HG03045 (cell line): ENCODE measurements around the gene RPS6KA4.

Experiments used
- ATAC-seq: cut with Tn5 transposase; IDR thresholded peaks from one replicate; pipeline ENCODE4 v1.9.1; 2021; ENCODE audit warnings: mild to moderate bottlenecking, moderate library complexity; ENCODE audit not compliant: unreplicated experiment

The RPS6KA4 gene

GRCh38 chr11:64364435-64364834 is 5.5 kb downstream of the RPS6KA4 start:
- no peak for ATAC-seq

GRCh38 chr11:64364911-64365310 is 5.9 kb downstream of the RPS6KA4 start:
- no peak for ATAC-seq

GRCh38 chr11:64366751-64367150 is 7.8 kb downstream of the RPS6KA4 start:
- no peak for ATAC-seq

- ATAC-seq = no peak
Observed at GRCh38 chr11:64367931-64368672, 9.1 kb downstream of the RPS6KA4 start.

GRCh38 chr11:64368673-64369074 is 9.7 kb downstream of the RPS6KA4 start:
- no peak for ATAC-seq

- ATAC-seq = no peak
Observed at GRCh38 chr11:64369440-64370421, 10.8 kb downstream of the RPS6KA4 start.

GRCh38 chr11:64371201-64371600 is 12.2 kb downstream of the RPS6KA4 start:
- ATAC-seq = no peak

GRCh38 chr11:64372021-64372420 is 13.1 kb downstream of the RPS6KA4 start:
- ATAC-seq = no peak

GRCh38 chr11:64372802-64373597 is 14.0 kb downstream of the RPS6KA4 start:
- ATAC-seq = no peak

- no peak for ATAC-seq
Observed at GRCh38 chr11:64373598-64373974, 14.6 kb downstream of the RPS6KA4 start.

GRCh38 chr11:64376071-64376470 is 17.1 kb downstream of the RPS6KA4 start:
- ATAC-seq = no peak

GRCh38 chr11:64378335-64378880 is 19.4 kb downstream of the RPS6KA4 start:
- no peak for ATAC-seq

GRCh38 chr11:64379160-64379559 is 20.2 kb downstream of the RPS6KA4 start:
- no peak for ATAC-seq

- no peak for ATAC-seq
Observed at GRCh38 chr11:64379817-64380709, 21.1 kb downstream of the RPS6KA4 start.

- ATAC-seq = no peak
Observed at GRCh38 chr11:64381350-64381749, 22.4 kb downstream of the RPS6KA4 start.

- no peak for ATAC-seq
Observed at GRCh38 chr11:64382047-64382446, 23.1 kb downstream of the RPS6KA4 start.

- ATAC-seq = no peak
Observed at GRCh38 chr11:64382586-64382985, 23.6 kb downstream of the RPS6KA4 start.

- ATAC-seq = no peak
Observed at GRCh38 chr11:64383580-64383979, 24.6 kb downstream of the RPS6KA4 start.

GRCh38 chr11:64384028-64384737 is 25.2 kb downstream of the RPS6KA4 start:
- no peak for ATAC-seq
